DND-41 (cell line): ENCODE measurements around the gene CELA2A.

Experiments used
- CTCF ChIP-seq: IDR thresholded peaks from 2 replicates; pipeline ENCODE4 v1.5.1; 2012; ENCODE audit warnings: borderline replicate concordance, low read length, moderate library complexity, mild to moderate bottlenecking; ENCODE audit not compliant: poor library complexity, severe bottlenecking; ENCODE audit errors: extremely low read depth
- EZH2 ChIP-seq: IDR thresholded peaks from 3 replicates; pipeline ENCODE4 v1.6.1; 2012; ENCODE audit warnings: borderline replicate concordance, low read depth, mild to moderate bottlenecking, moderate library complexity, low read length, inconsistent platforms; ENCODE audit not compliant: severe bottlenecking

- TF ChIP-seq EZH2, result no peak
- TF ChIP-seq CTCF, result no peak
These were observed 11.0 kb upstream of the CELA2A start for GRCh38 chr1:15445390-15446122.
